Fibroblast of peridontal ligament (primary cell): ENCODE measurements around the gene SLC11A1.

ENCODE experiments used
- DNase-seq: peaks from one replicate; pipeline ENCODE4 v3.0.0-alpha.2; 2010; ENCODE audit errors: extremely low read depth

Gene SLC11A1

GRCh38 chr2:218367415-218368149, 14.5 kb upstream of the SLC11A1 start:
- DNase-seq, result peak; percentile 36

- DNase-seq, result no peak
These were observed 13.9 kb upstream of the SLC11A1 start for GRCh38 chr2:218368150-218368528.

GRCh38 chr2:218368621-218369153, 13.4 kb upstream of the SLC11A1 start:
- DNase-seq, result no peak

GRCh38 chr2:218369330-218369729, 12.7 kb upstream of the SLC11A1 start:
- DNase-seq, result no peak

- peak; percentile 66 for DNase-seq
These were observed 11.5 kb upstream of the SLC11A1 start for GRCh38 chr2:218370410-218371063.

- no peak for DNase-seq
These were observed 10.1 kb upstream of the SLC11A1 start for GRCh38 chr2:218371983-218372350.

- DNase-seq, result no peak
These were observed 7.3 kb upstream of the SLC11A1 start for GRCh38 chr2:218374795-218375194.

- DNase-seq, result peak; percentile 58
These were observed 6.9 kb upstream of the SLC11A1 start for GRCh38 chr2:218375212-218375611.

- DNase-seq, result no peak
These were observed 4.0 kb upstream of the SLC11A1 start for GRCh38 chr2:218378053-218378452.

- no peak for DNase-seq
These were observed 712 bp downstream of the SLC11A1 start for GRCh38 chr2:218382785-218383184.

- no peak for DNase-seq
These were observed 1.9 kb downstream of the SLC11A1 start for GRCh38 chr2:218383892-218384519.

- no peak for DNase-seq
These were observed 2.9 kb downstream of the SLC11A1 start for GRCh38 chr2:218384975-218385374.

GRCh38 chr2:218386505-218387368, 4.7 kb downstream of the SLC11A1 start:
- no peak for DNase-seq

- DNase-seq, result peak; percentile 49
These were observed 5.5 kb downstream of the SLC11A1 start for GRCh38 chr2:218387369-218388194.

- DNase-seq, result no peak
These were observed 7.5 kb downstream of the SLC11A1 start for GRCh38 chr2:218389333-218390150.

- DNase-seq, result no peak
These were observed 9.1 kb downstream of the SLC11A1 start for GRCh38 chr2:218391202-218391601.

- no peak for DNase-seq
These were observed 10.4 kb downstream of the SLC11A1 start for GRCh38 chr2:218392459-218392858.

- no peak for DNase-seq
These were observed 10.9 kb downstream of the SLC11A1 start for GRCh38 chr2:218392891-218393462.

- no peak for DNase-seq
These were observed 11.7 kb downstream of the SLC11A1 start for GRCh38 chr2:218393750-218394290.
